Measurements from ENCODE around the gene PRKCB. TPM values are rescaled to one million over a fixed set of nuclear protein-coding genes. Genes with fewer than 3 reads are reported as not detected.

The PRKCB gene
- total RNA-seq, 1 experiment from 2014 or later: not detected

DNA sequence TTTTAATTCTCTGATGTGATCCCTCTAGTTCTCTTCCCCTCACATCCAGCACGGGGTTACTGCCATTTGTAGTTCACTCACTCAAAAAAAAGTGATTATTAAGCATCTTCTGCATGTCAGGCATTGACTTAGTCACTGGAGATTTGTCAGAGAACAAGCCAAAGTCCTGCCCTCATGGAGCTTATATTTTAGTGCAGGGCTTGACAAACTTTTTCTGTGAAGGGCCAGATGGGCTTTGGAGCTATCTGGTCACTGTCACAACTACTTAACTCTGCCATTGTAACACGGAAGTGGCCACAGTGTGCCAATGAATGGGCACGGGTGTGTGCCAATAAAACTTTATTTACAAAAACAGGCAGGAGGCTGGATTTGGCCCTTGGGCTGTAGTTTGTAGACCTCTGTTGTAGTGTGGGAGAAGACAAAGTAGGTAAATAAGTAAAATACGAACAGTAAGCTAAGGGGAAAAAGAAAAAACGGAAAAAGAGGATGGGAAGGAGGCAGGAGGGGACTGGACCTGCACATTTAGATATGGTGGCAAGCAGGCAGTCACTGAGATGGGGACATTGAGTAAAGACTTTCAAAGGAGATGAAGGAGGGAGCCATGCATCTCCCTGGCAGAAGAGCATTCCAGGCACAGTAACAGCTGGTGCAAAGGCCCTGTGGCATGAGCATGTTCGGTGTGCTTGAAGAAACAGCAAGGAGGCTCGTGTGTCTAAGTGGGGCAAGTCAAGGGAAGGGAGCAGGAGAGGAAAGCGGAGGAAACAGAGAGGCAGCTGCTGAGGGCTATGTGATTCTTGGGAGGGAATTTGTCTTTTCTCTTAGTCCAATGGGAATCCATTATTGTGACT, 217.5 kb downstream of the PRKCB start:
- Histone ChIP-seq H3K9me2 (replicated peaks; ENCODE audit: low read length) (no peaks in the 10 kb centered on the region), H3K4me1 (ENCODE audit: insufficient read depth, low read length) (no peaks in the 10 kb centered on the region), H2AFZ (ENCODE audit: low read length) (no peak overlapping the region), H3K4me2 (ENCODE audit: low read length) (no peak overlapping the region), H3K79me2 (ENCODE audit: low read length) (no peaks in the 10 kb centered on the region), H3K27ac (ENCODE audit: low read length) (no peak overlapping the region), H3K4me3 (ENCODE audit: low read length) (no peak overlapping the region), H3K9ac (ENCODE audit: low read length) (no peak overlapping the region), H3K9me3 (ENCODE audit: low read length) (no peaks in the 10 kb centered on the region), H3F3A (ENCODE audit: low read length, unreplicated experiment) (no peaks in the 10 kb centered on the region), H4K20me1 (ENCODE audit: low read length) (no peaks in the 10 kb centered on the region), H3K36me3 (ENCODE audit: low read depth, low read length) (no peaks in the 10 kb centered on the region), H3K27me3 (ENCODE audit: low read length) (peaks cover 37% of the 10 kb centered on the region)
- no peak for ATAC-seq
- BruUV-seq (replicated peaks): no TSS peak
- no peak for DNase-seq
- no peak for TF ChIP-seq EZH2phosphoT487 (IDR thresholded peaks at IDR 0.05; ENCODE audit: borderline replicate concordance, low read length)
- TF ChIP-seq, protein P1, sequence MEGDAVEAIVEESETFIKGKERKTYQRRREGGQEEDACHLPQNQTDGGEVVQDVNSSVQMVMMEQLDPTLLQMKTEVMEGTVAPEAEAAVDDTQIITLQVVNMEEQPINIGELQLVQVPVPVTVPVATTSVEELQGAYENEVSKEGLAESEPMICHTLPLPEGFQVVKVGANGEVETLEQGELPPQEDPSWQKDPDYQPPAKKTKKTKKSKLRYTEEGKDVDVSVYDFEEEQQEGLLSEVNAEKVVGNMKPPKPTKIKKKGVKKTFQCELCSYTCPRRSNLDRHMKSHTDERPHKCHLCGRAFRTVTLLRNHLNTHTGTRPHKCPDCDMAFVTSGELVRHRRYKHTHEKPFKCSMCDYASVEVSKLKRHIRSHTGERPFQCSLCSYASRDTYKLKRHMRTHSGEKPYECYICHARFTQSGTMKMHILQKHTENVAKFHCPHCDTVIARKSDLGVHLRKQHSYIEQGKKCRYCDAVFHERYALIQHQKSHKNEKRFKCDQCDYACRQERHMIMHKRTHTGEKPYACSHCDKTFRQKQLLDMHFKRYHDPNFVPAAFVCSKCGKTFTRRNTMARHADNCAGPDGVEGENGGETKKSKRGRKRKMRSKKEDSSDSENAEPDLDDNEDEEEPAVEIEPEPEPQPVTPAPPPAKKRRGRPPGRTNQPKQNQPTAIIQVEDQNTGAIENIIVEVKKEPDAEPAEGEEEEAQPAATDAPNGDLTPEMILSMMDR (conservative IDR thresholded peaks at IDR 0.05; ENCODE audit: low read depth, low read length): no peak
- no peak for TF ChIP-seq EZH2 (IDR thresholded peaks at IDR 0.05; ENCODE audit: low read length, unreplicated experiment)
- CTCF ChIA-PET: no interaction called here
- POLR2A ChIA-PET (ENCODE audit: unreplicated experiment): no interaction called here
- intact Hi-C loops (cut with micrococcal nuclease): no loop called here

DNA sequence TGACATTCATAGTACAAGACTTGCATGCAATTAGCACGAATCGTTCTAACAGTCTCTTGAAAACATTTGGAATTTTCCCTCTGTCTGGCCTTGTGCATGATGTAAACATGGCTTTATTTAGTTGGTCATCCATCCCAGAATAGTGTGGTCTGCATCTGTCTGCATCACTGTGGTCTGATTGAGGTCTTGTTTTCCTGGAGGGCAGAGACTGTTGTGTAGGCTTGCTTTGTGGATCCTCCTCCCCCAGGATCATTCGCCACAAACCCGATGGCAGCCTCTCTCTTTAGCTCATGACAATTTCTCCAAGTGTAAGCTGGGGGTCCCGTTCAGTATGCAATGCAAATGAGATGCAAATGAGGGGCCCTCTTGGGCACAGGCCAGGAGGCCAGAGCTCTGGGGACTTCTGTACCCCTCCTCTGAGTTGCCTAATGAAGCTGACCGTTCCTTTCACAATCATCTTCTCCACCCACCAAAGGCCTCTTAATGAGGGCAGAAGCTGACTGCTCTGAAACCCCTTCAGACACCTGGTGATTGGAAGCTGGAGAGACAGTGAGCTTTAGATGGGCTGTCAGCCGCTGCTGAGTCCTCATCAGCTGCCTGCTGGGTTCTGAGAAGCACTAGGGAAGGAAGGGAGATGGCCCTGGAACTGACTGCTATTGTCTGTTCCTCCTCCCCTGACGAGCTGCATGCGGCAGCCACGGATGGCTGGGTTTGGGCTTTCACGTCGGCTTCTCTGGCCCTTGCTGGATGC, 219.1 kb downstream of the PRKCB start:
- no peak overlapping the region for H2AFZ ChIP-seq (ENCODE audit: low read length)
- no peak for TF ChIP-seq EZH2phosphoT487 (IDR thresholded peaks at IDR 0.05; ENCODE audit: borderline replicate concordance, low read length)
- TF ChIP-seq, protein P1 (conservative IDR thresholded peaks at IDR 0.05; ENCODE audit: low read depth, low read length): no peak
- H4K20me1 ChIP-seq (ENCODE audit: low read length): no peaks in the 10 kb centered on the region
- peaks cover 35% of the 10 kb centered on the region for H3K27me3 ChIP-seq (ENCODE audit: low read length)
- no TSS peak for BruUV-seq (replicated peaks)
- H3K9me2 ChIP-seq (replicated peaks; ENCODE audit: low read length): no peaks in the 10 kb centered on the region
- ATAC-seq (no peak), DNase-seq (no peak)
- ChIA-PET CTCF (no interaction called here), POLR2A (ENCODE audit: unreplicated experiment) (no interaction called here)
- no peak overlapping the region for H3K4me3 ChIP-seq (ENCODE audit: low read length)
- no peaks in the 10 kb centered on the region for H3K4me1 ChIP-seq (ENCODE audit: insufficient read depth, low read length)
- no peaks in the 10 kb centered on the region for H3K9me3 ChIP-seq (ENCODE audit: low read length)
- H3K79me2 ChIP-seq (ENCODE audit: low read length): no peaks in the 10 kb centered on the region
- no peaks in the 10 kb centered on the region for H3F3A ChIP-seq (ENCODE audit: low read length, unreplicated experiment)
- H3K36me3 ChIP-seq (ENCODE audit: low read depth, low read length): no peaks in the 10 kb centered on the region
- no peak overlapping the region for H3K9ac ChIP-seq (ENCODE audit: low read length)
- intact Hi-C loops (cut with micrococcal nuclease): no loop called here
- H3K4me2 ChIP-seq (ENCODE audit: low read length): no peak overlapping the region
- no peak overlapping the region for H3K27ac ChIP-seq (ENCODE audit: low read length)

Measured in PC-3 (cell line).